GM20000 (cell line): Measurements from ENCODE around the gene ABCC10.
"Not testable (repeated sequence)": the region's sequence is repeated elsewhere in the genome, so short reads cannot be mapped to it uniquely, and the experiment has no call there.

Source experiments
- DNase-seq: peaks from one replicate; pipeline ENCODE4 v3.0.0; 2012; ENCODE audit warnings: low spot score
- TF ChIP-seq, protein P1 (sequence below): IDR thresholded peaks from 2 replicates; pipeline ENCODE4 v1.5.1; 2012; ENCODE audit warnings: mild to moderate bottlenecking, control low read depth; ENCODE audit errors: extremely low read depth, missing control alignments

The ABCC10 gene

DNA sequence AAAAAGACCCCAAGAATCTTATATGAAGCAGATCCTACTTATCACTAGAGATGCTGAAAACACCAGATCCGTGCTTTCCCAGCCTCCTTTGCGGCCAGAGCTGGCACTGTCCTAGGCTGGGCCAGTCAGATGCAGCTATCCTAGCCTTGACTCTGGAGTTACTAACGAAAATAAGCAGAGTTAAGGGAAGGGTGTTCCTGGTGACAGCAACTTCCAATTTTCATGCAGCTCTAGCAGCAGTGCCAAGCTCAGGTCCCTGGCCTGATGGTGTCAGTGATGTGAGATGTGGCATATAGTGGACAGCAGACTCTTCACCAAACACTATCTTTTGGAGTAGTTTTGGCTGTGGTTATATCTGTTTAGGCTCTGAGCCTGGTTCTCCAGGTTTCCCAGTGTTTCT lies 25.6 kb upstream of the ABCC10 start:
- DNase-seq = no peak
- TF ChIP-seq, protein P1, sequence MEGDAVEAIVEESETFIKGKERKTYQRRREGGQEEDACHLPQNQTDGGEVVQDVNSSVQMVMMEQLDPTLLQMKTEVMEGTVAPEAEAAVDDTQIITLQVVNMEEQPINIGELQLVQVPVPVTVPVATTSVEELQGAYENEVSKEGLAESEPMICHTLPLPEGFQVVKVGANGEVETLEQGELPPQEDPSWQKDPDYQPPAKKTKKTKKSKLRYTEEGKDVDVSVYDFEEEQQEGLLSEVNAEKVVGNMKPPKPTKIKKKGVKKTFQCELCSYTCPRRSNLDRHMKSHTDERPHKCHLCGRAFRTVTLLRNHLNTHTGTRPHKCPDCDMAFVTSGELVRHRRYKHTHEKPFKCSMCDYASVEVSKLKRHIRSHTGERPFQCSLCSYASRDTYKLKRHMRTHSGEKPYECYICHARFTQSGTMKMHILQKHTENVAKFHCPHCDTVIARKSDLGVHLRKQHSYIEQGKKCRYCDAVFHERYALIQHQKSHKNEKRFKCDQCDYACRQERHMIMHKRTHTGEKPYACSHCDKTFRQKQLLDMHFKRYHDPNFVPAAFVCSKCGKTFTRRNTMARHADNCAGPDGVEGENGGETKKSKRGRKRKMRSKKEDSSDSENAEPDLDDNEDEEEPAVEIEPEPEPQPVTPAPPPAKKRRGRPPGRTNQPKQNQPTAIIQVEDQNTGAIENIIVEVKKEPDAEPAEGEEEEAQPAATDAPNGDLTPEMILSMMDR = no peak

DNA sequence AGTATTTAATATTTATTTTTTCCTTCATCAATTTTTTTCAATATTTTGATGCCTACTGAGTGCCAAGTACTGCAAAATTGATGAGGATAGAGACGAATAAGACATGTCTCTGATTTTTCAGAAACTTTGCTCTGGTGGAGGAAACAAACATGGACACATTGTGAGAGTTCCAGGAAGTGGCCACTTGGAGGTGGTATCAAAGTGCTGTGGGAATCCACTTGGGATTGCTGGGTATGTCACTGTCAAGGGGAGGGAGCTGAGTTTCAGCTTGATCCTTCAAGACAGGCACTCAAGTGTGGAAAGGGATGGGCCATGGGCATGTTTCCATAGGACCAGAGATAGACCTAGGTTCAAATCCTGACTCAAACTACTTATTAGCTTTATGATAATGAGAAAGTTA lies 24.5 kb upstream of the ABCC10 start:
- DNase-seq = no peak
- TF ChIP-seq, protein P1 = no peak

DNA sequence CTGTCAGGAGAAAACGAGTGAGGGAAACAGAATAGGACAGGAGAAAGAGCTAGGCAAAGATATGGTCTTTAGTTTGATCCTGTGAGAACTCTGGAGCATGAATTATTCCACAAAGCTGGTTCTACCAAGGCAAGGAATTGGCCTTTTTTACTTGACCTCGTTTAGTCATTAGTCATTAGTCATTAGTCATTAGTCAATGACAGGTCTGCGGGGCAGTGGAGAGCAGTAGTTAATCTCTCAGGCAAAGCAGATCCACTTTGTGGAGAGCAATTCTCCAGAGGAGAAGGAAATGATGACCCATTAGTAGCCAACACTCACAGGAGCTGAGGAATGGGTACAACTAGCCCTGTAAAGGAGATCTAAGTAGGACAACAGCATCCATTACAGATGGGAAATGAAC lies 22.0 kb upstream of the ABCC10 start:
- DNase-seq = no peak
- TF ChIP-seq, protein P1 = no peak

DNA sequence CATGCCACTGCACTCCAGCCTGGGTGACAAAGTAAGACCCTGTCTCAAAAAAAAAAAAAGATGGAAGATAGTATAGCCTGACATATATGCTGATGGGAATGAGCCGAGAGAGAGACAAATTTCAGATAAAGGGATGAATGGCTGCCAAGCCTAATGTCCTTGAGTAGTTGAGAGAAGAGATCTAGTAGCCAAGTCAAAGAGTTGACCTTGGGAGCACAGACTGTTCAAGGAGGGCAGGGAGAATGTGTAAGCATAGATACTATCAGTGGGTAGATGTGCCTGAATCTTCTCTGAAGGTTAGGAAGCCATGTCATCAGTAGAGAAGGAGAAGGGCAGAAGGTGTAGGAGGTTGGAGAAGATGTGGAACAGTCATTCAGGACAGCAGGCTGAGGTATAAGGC lies 20.0 kb upstream of the ABCC10 start:
- no peak for DNase-seq
- TF ChIP-seq, protein P1 = no peak

DNA sequence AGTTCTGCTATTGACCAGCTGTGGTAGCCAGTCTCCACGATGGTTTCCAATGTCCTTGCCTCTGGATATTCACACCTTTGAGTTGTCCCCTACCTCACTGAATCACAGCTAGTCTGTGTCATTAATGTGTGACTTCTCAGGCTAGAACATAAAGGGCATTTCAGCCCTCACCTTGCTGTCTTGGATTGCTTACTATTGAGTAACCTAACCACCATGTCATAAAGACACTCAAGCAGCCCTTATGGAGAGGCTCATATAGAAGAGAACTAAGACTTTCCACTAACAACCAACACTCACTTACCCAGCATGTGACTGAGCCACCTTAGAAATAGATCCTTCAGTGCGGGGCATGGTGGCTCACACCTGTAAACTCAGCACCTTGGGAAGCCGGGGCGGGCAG lies 19.1 kb upstream of the ABCC10 start:
- no peak for DNase-seq
- TF ChIP-seq, protein P1 = no peak

DNA sequence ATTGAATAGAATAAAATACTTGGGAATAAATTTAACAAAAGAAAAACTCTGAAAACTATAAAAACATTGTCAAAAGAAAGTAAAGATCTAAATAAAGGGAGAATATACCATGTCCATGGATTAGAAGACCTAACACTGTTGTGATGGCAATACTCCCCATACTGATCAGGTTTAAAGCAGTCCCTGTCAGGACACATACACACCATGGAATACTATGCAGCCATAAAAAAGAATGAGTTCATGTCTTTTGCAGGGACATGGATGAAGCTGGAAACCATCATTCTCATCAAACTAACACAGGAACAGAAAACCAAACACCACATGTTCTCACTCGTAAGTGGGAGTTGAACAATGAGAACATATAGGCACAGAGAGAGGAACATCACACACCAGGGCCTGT lies 16.6 kb upstream of the ABCC10 start:
- DNase-seq = not testable (repeated sequence)

DNA sequence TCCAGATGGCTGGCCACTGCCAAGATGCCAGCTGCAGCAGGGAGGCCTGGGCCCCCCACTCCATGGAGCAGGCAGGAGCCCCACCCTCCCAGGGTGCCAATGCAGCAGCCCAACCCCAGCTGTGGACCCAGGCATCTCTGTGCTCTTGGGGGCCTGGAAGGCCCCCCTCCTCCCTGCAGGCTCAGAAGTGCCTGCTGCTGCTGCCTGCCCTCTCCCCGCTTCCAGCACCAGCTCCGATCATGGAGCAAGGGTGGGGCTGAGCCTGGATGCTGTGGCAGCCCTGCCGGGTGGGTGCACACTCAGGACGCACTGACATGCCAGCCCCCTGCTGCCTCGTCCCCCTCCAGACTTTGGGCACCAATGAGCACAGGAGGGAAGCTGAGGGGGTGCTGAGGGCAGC lies 14.8 kb upstream of the ABCC10 start:
- no peak for DNase-seq
- TF ChIP-seq, protein P1 = no peak

DNA sequence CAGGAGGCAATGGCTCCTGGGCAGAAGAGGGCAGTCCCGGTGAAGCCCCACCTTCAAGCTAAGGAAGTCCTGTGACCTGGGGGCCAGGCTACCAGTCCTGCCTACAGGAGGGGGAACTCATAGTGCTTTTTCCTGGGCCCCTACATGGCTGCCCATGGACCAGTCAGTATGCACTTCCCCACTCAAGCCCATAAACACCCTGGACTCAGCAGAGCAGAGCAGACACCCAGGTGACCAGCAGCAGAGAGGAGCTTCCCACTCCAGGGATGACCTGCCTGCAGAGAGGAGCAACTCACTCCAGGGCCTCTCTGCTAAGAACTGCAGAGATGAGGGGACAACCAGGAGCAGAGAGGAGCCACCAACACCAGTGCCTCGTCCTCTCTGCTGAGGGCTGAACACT lies 14.3 kb upstream of the ABCC10 start:
- no peak for DNase-seq
- TF ChIP-seq, protein P1 = no peak

DNA sequence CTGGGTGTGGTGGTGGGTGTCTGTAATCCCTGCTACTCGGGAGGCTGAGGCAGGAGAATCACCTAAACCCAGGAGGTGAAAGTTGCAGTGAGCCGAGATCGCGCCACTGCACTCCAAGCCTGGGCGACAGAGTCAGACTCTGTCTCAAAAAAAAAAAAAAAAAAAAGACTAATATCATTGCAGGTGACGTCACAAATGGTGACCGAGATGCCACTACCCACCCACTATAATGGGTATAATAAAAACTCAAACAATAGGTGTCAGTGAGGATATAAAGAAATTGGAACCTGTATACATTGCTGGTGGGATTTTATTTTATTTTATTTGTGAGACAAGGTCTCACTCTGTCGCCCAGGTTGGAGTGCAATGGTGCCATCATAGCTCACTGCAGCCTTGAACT lies 12.1 kb upstream of the ABCC10 start:
- not testable (repeated sequence) for DNase-seq
